ENCODE data around the gene TMEM92.

GRCh38 chr17:50274897-50275221 is 593 bp downstream of the TMEM92 start:
- TF ChIP-seq POLR2AphosphoS5 (IDR thresholded peaks at IDR 0.05; ENCODE audit: low read depth) (no peak), CTCF (IDR thresholded peaks at IDR 0.05; ENCODE audit: insufficient read depth, low read length) (no peak), REST (IDR thresholded peaks at IDR 0.05; ENCODE audit: insufficient replicate concordance, low read depth) (no peak), GABPA (IDR thresholded peaks at IDR 0.05; ENCODE audit: low read depth) (no peak), SPI1 (IDR thresholded peaks at IDR 0.05; ENCODE audit: borderline replicate concordance, low read depth) (no peak)
